ENCODE results near the gene CDC42BPB. TPM values are rescaled to one million over a fixed set of nuclear protein-coding genes. Genes with fewer than 3 reads are reported as not detected.

The CDC42BPB gene
- total and polyA plus RNA-seq, 2 donors from 2014 or later = 22.5 to 127 TPM

GRCh38 chr14:102984336-102985102, 72.8 kb downstream of the CDC42BPB start:
- intact Hi-C loops (cut with DNase I) = no loop called here
- Histone ChIP-seq H3K9ac (ENCODE audit: low read length in 3 of 3) (no peak overlapping the region), H3K27me3 (ENCODE audit: control insufficient read depth, insufficient read depth, low read length) (no peaks in the 10 kb centered on the region), H3K27ac (ENCODE audit: low read depth in 2 of 2, low read length in 2 of 2) (no peak overlapping the region), H3K4me3 (ENCODE audit: low read length in 3 of 3) (no peak overlapping the region), H3K36me3 (ENCODE audit: control insufficient read depth in 2 of 3, insufficient read depth in 3 of 3, low read length in 3 of 3) (peaks cover 8 to 50% (median 31%) of the 10 kb centered on the region in 3 donors), H3K4me1 (ENCODE audit: control insufficient read depth in 2 of 3, insufficient read depth in 2 of 3, low read depth in 1 of 3, low read length in 3 of 3) (peaks cover 0 to 4% (median 0%) of the 10 kb centered on the region in 3 donors), H3K9me3 (ENCODE audit: control insufficient read depth in 2 of 3, insufficient read depth in 1 of 3, low read length in 3 of 3) (peaks cover 0 to 9% (median 3%) of the 10 kb centered on the region in 3 donors)
- DNase-seq = no peak
- TF ChIP-seq, protein P1, sequence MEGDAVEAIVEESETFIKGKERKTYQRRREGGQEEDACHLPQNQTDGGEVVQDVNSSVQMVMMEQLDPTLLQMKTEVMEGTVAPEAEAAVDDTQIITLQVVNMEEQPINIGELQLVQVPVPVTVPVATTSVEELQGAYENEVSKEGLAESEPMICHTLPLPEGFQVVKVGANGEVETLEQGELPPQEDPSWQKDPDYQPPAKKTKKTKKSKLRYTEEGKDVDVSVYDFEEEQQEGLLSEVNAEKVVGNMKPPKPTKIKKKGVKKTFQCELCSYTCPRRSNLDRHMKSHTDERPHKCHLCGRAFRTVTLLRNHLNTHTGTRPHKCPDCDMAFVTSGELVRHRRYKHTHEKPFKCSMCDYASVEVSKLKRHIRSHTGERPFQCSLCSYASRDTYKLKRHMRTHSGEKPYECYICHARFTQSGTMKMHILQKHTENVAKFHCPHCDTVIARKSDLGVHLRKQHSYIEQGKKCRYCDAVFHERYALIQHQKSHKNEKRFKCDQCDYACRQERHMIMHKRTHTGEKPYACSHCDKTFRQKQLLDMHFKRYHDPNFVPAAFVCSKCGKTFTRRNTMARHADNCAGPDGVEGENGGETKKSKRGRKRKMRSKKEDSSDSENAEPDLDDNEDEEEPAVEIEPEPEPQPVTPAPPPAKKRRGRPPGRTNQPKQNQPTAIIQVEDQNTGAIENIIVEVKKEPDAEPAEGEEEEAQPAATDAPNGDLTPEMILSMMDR (IDR thresholded peaks at IDR 0.05; ENCODE audit: borderline replicate concordance, extremely low read depth, insufficient read depth) = no peak
- FAIRE-seq = no peak

DNA sequence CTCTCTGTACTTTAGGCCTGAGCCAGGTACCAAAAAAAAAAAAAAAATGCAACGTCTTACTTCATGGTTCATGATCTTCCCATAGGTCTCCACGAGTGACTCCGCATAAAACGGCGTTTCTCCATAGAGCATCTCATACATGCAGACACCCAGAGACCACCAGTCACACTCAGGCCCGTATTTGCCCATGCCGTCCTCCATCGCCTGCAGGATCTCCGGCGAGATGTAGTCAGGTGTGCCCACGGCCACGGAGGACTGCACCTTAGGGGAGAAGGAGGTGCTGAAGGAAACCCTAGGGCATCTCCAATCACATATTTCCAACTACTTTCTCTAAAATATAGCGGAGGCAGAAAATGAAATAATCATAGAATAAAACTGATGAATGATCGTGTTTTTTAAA, 73.9 kb downstream of the CDC42BPB start:
- Histone ChIP-seq H3K4me1 (ENCODE audit: control insufficient read depth in 2 of 3, insufficient read depth in 2 of 3, low read depth in 1 of 3, low read length in 3 of 3) (peaks cover 0 to 4% (median 0%) of the 10 kb centered on the region in 3 donors), H3K9ac (ENCODE audit: low read length in 3 of 3) (no peak overlapping the region), H3K27me3 (ENCODE audit: control insufficient read depth, insufficient read depth, low read length) (no peaks in the 10 kb centered on the region), H3K27ac (ENCODE audit: low read depth in 2 of 2, low read length in 2 of 2) (no peak overlapping the region), H3K9me3 (ENCODE audit: control insufficient read depth in 2 of 3, insufficient read depth in 1 of 3, low read length in 3 of 3) (peaks cover 0 to 8% (median 3%) of the 10 kb centered on the region in 3 donors), H3K4me3 (ENCODE audit: low read length in 3 of 3) (no peak overlapping the region), H3K36me3 (ENCODE audit: control insufficient read depth in 2 of 3, insufficient read depth in 3 of 3, low read length in 3 of 3) (peaks cover 8 to 50% (median 33%) of the 10 kb centered on the region in 3 donors)
- no peak for FAIRE-seq
- intact Hi-C loops (cut with DNase I) = no loop called here
- TF ChIP-seq, protein P1 (IDR thresholded peaks at IDR 0.05; ENCODE audit: borderline replicate concordance, extremely low read depth, insufficient read depth) = no peak
- DNase-seq = peak in 1 of 5 donors; percentile 35

GRCh38 chr14:102982852-102983470, 74.4 kb downstream of the CDC42BPB start:
- TF ChIP-seq, protein P1 (IDR thresholded peaks at IDR 0.05; ENCODE audit: borderline replicate concordance, extremely low read depth, insufficient read depth) = no peak
- Histone ChIP-seq H3K9me3 (ENCODE audit: control insufficient read depth in 2 of 3, insufficient read depth in 1 of 3, low read length in 3 of 3) (peaks cover 0 to 3% (median 0%) of the 10 kb centered on the region in 3 donors), H3K4me3 (ENCODE audit: low read length in 3 of 3) (no peak overlapping the region), H3K36me3 (ENCODE audit: control insufficient read depth in 2 of 3, insufficient read depth in 3 of 3, low read length in 3 of 3) (peaks cover 8 to 52% (median 36%) of the 10 kb centered on the region in 3 donors), H3K4me1 (ENCODE audit: control insufficient read depth in 2 of 3, insufficient read depth in 2 of 3, low read depth in 1 of 3, low read length in 3 of 3) (peaks cover 0 to 4% (median 0%) of the 10 kb centered on the region in 3 donors), H3K9ac (ENCODE audit: low read length in 3 of 3) (no peak overlapping the region), H3K27ac (ENCODE audit: low read depth in 2 of 2, low read length in 2 of 2) (no peak overlapping the region), H3K27me3 (ENCODE audit: control insufficient read depth, insufficient read depth, low read length) (no peaks in the 10 kb centered on the region)
- intact Hi-C loops (cut with DNase I) = no loop called here
- FAIRE-seq = no peak
- DNase-seq = peak in 1 of 5 donors; percentile 58
